Left renal cortex interstitium (tissue), 4 donors: ENCODE measurements around the gene GLYATL1. TPM values are rescaled to one million over a fixed set of nuclear protein-coding genes. Genes with fewer than 3 reads are reported as not detected.
"Not testable (repeated sequence)": the region's sequence is repeated elsewhere in the genome, so short reads cannot be mapped to it uniquely, and the experiment has no call there.

Source experiments
- DNase-seq, 4 donors: peaks; one replicate each; pipeline ENCODE4 v3.0.0-alpha.2; 2013; ENCODE audit warnings: low read depth in 4 of 4, low spot score in 2 of 4, missing footprints in 1 of 4
- polyA plus RNA-seq, 4 donors: library from polyadenylated mRNA; unstranded; fragments of 120-200 nt; gene quantifications; one replicate each; pipeline ENCODE4 v1.2.1, GENCODE V29; 2013; ENCODE audit not compliant: insufficient read length in 4 of 4

The GLYATL1 gene
- polyA plus RNA-seq, 4 donors: 97.8 to 209 (median 183) TPM

DNA sequence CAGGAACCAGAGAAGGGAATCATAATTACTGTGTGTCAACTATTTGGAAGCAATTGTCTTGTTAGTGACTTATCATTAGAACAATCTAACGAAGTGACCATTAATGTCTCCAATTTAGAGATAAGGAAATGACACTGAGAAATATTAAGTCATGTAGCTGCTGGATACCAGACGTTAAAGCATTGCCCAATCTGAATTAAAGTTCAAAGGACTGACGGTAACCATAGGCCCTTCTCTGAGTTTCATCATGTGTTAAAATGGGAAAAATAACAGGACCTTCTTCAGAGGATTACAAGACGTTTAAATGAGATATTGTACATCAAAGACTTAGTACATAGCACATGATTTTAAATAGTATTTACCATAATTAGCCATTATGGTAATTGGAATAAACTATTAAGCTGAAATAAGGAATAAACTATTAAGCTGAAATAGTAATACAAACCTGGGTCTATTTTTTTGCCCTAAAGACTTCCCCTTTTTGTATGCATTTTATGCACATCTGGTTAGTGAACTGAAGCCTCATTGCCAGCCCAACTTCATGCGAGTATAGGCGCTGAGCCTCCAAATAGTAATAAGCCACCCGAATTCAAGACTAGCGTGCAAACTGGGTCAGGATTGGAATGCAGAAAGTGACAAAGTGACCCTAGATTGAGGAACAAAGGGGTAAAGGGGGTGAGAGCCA, 41.0 kb downstream of the GLYATL1 start:
- no peak for DNase-seq

- DNase-seq: no peak
Measured at GRCh38 chr11:58992489-58992888, 53.2 kb downstream of the GLYATL1 start.

DNA sequence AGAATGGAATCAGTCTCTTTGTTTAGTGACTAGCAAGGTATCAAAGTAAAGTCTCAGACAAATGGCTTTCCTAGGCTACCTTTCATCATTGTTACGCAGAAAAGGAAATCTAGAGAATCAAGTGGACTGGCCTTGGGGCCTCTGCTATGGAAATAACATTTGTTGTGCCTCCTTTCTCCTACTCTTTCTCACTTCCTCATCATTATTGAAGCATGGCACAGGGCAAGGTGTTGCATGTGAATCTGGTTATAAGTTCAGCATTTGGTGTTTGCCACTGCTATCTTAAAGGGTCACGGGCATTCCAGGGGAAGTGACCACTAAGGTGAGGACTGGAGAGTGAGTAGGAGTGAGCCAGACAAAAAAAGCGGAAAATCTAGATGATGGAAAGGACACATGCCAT, 54.9 kb downstream of the GLYATL1 start:
- DNase-seq: no peak

- DNase-seq: no peak
Measured at GRCh38 chr11:58998480-58999290, 59.4 kb downstream of the GLYATL1 start.

DNA sequence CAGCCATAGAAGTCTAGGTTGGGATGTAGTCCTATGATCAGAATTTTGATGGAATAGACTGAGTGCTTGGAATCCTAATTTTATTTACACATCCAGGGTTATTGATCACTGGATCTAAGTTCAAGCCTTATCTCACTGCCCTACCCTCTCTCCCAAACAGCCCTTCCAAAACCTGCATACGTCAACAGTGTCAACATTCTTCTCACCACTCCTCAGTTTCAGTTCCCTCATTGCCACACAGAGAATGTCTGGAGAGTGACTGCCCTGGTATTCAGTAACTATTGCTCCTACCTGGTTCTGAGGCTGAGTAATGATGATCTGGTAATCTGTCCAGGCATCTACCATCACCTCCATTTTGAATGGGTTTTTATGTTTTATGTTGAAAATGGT, 60.0 kb downstream of the GLYATL1 start:
- DNase-seq: no peak

GRCh38 chr11:59000003-59000402, 60.7 kb downstream of the GLYATL1 start:
- no peak for DNase-seq

DNA sequence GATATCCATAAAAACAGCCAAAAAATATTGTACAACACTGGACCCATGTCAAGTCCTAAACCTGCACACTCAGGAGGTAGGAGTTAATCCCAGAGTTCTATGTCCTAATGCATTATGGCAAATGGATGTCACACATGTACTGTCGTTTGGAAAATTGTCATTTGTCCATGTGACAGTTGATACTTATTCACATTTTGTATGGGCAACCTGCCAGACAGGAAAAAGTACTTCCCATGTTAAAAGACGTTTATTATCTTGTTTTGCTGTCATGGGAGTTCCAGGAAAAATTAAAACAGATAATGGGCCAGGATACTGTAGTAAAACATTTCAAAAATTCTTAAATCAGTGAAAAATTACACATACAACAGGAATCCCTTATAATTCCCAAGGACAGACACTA, 62.7 kb downstream of the GLYATL1 start:
- DNase-seq: not testable (repeated sequence)

Other genes starting within 250 kb of the GLYATL1 start
- 100 to 1,000 TPM; 103 to 162 (median 158) TPM for gene GLYAT, start 207.5 kb upstream of the GLYATL1 start, polyA plus RNA-seq
- 1 to 10 TPM; 1.5 to 2.9 (median 1.9) TPM for gene GLYATL2, start 94.8 kb upstream of the GLYATL1 start, polyA plus RNA-seq
- under 1 TPM in 2 of 4 donors, not detected in 2; 0.22 to 0.34 TPM for gene GLYATL1B, start 146.8 kb downstream of the GLYATL1 start, polyA plus RNA-seq
- 10 to 100 TPM; 11.2 to 13.3 (median 12.1) TPM for gene FAM111B, start 167.7 kb downstream of the GLYATL1 start, polyA plus RNA-seq
- gene FAM111A, start 203.4 kb downstream of the GLYATL1 start, polyA plus RNA-seq: 10 to 100 TPM; 48.3 to 90.1 (median 65.6) TPM
- 10 to 100 TPM; 43.1 to 47.2 (median 44.5) TPM for gene DTX4, start 232.6 kb downstream of the GLYATL1 start, polyA plus RNA-seq